ENCODE measurements around the gene NCR1. TPM values are rescaled to one million over a fixed set of nuclear protein-coding genes. Genes with fewer than 3 reads are reported as not detected.
"Not testable (repeated sequence)": the region's sequence is repeated elsewhere in the genome, so short reads cannot be mapped to it uniquely, and the experiment has no call there.

NCR1 gene
- total RNA-seq, 2 donors from 2014 or later = 0.34 TPM; not detected in 1

- no peak for TF ChIP-seq POLR2A (IDR thresholded peaks at IDR 0.05)
- no peak for TF ChIP-seq POLR2AphosphoS5 (IDR thresholded peaks at IDR 0.05)
- no peaks in the 10 kb centered on the region for H3K9me3 ChIP-seq
- H3K27me3 ChIP-seq (replicated peaks; ENCODE audit: insufficient read depth) = no peaks in the 10 kb centered on the region
- H3K36me3 ChIP-seq = no peaks in the 10 kb centered on the region
- DNase-seq (ENCODE audit: low spot score) = no peak
- no peak overlapping the region for H3K4me3 ChIP-seq
- WGBS = 90% methylated on average over 2 of the region's 2 CpGs
- intact Hi-C loops (cut with DNase I) = no loop called here
- H3K27ac ChIP-seq = no peak overlapping the region
- no peaks in the 10 kb centered on the region for H3K4me1 ChIP-seq (replicated peaks)
These were observed 22.4 kb downstream of the NCR1 start for GRCh38 chr19:54928299-54928698.

- intact Hi-C loops (cut with DNase I) = no loop called here
- Histone ChIP-seq H3K27me3 (replicated peaks; ENCODE audit: insufficient read depth) (no peaks in the 10 kb centered on the region), H3K9me3 (no peaks in the 10 kb centered on the region), H3K36me3 (no peaks in the 10 kb centered on the region), H3K4me3 (no peak overlapping the region), H3K27ac (no peak overlapping the region), H3K4me1 (replicated peaks) (no peaks in the 10 kb centered on the region)
- 77% methylated on average over 9 of the region's 9 CpGs for WGBS
- DNase-seq (ENCODE audit: low spot score) = no peak
- TF ChIP-seq CTCF (IDR thresholded peaks at IDR 0.05) = no peak
- TF ChIP-seq POLR2A (IDR thresholded peaks at IDR 0.05) = no peak
- no peak for TF ChIP-seq POLR2AphosphoS5 (IDR thresholded peaks at IDR 0.05)
These were observed 32.0 kb downstream of the NCR1 start for GRCh38 chr19:54937926-54938325.

GRCh38 chr19:54938906-54939305 lies 33.0 kb downstream of the NCR1 start:
- Histone ChIP-seq H3K27ac (no peak overlapping the region), H3K4me1 (replicated peaks) (no peaks in the 10 kb centered on the region), H3K4me3 (no peak overlapping the region), H3K27me3 (replicated peaks; ENCODE audit: insufficient read depth) (no peaks in the 10 kb centered on the region), H3K9me3 (no peaks in the 10 kb centered on the region), H3K36me3 (no peaks in the 10 kb centered on the region)
- intact Hi-C loops (cut with DNase I) = no loop called here
- no peak for DNase-seq (ENCODE audit: low spot score)
- TF ChIP-seq POLR2A (IDR thresholded peaks at IDR 0.05) (no peak), POLR2AphosphoS5 (IDR thresholded peaks at IDR 0.05) (no peak), CTCF (IDR thresholded peaks at IDR 0.05) (no peak)
- 63% methylated on average over 11 of the region's 11 CpGs for WGBS

GRCh38 chr19:54939538-54939937 lies 33.6 kb downstream of the NCR1 start:
- H3K27ac ChIP-seq; DNase-seq (ENCODE audit: low spot score); H3K4me1 ChIP-seq (replicated peaks); H3K36me3 ChIP-seq; H3K9me3 ChIP-seq; H3K4me3 ChIP-seq; H3K27me3 ChIP-seq (replicated peaks; ENCODE audit: insufficient read depth); intact Hi-C loops (cut with DNase I): not testable (repeated sequence)
- WGBS = 77% methylated on average over 8 of the region's 28 CpGs

GRCh38 chr19:54943772-54944361 lies 37.9 kb downstream of the NCR1 start:
- WGBS = 19% methylated on average over 11 of the region's 11 CpGs
- intact Hi-C loops (cut with DNase I); H3K27ac ChIP-seq; H3K4me1 ChIP-seq (replicated peaks); DNase-seq (ENCODE audit: low spot score); H3K9me3 ChIP-seq; H3K36me3 ChIP-seq; H3K27me3 ChIP-seq (replicated peaks; ENCODE audit: insufficient read depth); H3K4me3 ChIP-seq: not testable (repeated sequence)

GRCh38 chr19:54947381-54947780 lies 41.4 kb downstream of the NCR1 start, which contains the start of gene NLRP7:
NLRP7 (minus strand) TSS chr19:54947530.
- no peak for DNase-seq (ENCODE audit: low spot score)
- no peak within 1 kb of the TSS for H3K4me3 ChIP-seq
- H3K9me3 ChIP-seq = no peaks in the 10 kb centered on the region
- H3K27me3 ChIP-seq (replicated peaks; ENCODE audit: insufficient read depth) = no peaks in the 10 kb centered on the region
- WGBS = 79% methylated on average over 8 of the region's 8 CpGs
- no peak for TF ChIP-seq POLR2A (IDR thresholded peaks at IDR 0.05)
- TF ChIP-seq CTCF (IDR thresholded peaks at IDR 0.05) = no peak
- TF ChIP-seq POLR2AphosphoS5 (IDR thresholded peaks at IDR 0.05) = no peak
- intact Hi-C loops (cut with DNase I) = no loop called here
- no peak within 1 kb of the TSS for H3K27ac ChIP-seq
- H3K4me1 ChIP-seq (replicated peaks) = no peaks in the 10 kb centered on the region
- H3K36me3 ChIP-seq = no peaks in the 10 kb centered on the region

Measured in prostate gland (tissue), 2 donors.